GM19467 (cell line): ENCODE results near the gene BLM.

Experiments
- ATAC-seq: cut with Tn5 transposase; IDR thresholded peaks from one replicate; pipeline ENCODE4 v1.9.1; 2021; ENCODE audit warnings: mild to moderate bottlenecking, moderate library complexity; ENCODE audit not compliant: unreplicated experiment

BLM gene

DNA sequence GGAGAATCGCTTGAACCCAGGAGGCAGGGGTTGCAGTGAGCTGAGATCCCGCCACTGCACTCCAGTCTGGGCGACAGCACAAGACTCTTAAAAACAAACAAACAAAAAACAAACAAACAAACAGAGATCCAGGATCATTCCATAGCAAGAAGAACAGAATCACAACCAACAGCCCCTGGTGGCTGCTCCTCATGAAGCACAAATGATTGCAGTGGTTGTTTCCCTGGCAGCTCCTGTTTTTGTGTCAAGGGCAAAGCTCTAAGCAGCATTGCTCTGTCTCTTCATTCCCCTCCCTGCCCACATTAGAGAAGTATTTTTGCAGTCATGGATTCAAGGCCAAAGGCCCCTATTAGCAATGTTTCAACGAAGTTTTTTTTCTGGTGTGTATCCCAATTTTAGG, 25.8 kb upstream of the BLM start:
- no peak for ATAC-seq

DNA sequence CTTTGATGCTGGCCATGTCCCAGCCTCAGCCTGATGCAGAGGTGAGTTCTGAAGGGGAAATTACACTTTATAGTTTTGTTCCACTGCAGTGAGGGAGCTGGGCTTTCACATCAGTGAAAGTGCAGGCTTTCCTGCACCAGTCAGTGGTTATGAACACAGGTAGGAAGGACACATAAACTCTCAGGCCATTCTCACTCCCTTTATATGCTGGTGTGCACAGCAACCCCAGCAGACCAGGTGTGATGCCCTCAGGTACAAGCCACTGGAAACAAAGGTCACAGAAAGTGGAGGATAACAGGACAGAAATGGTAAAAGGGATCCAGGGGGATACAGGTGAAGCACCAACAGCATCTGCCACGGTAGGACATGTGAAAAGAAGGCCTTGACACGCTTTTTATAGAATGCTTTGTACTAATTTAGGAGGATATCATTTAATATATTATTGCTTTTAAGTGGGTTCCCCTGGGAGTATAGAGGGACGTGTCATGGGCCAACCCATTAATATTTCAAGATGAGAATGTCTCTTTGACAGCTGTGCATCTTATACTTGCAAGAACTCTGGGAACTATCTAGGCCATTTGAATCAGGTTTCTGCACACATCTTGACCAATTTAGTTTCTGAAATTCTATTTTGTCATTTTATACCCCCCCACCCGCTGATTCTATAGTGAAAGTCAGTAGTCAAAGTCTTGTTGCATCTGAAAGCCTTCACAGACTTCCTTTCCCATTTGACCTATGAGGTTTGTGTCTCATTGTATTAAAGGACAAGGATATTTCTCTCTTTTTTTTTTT, 25.0 kb upstream of the BLM start:
- ATAC-seq = no peak

DNA sequence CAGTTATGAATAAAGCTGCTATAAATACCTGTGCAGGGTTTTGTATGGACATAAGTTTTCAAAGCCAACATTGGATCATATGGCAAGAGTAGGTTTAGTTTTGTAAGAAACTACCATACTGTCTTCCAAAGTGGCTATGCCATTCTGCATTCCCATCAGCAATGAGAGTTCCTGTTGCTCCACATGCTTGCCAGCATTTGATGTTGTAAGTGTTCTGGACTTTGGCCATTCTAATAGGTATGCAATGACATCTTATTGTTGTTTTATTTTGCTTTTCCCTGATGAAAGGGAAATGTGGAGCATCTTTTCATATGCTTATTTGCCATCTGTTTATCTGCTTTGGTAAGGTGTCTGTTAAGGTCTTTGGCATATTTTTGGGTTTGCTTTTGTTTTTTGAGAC, 22.2 kb upstream of the BLM start:
- no peak for ATAC-seq

DNA sequence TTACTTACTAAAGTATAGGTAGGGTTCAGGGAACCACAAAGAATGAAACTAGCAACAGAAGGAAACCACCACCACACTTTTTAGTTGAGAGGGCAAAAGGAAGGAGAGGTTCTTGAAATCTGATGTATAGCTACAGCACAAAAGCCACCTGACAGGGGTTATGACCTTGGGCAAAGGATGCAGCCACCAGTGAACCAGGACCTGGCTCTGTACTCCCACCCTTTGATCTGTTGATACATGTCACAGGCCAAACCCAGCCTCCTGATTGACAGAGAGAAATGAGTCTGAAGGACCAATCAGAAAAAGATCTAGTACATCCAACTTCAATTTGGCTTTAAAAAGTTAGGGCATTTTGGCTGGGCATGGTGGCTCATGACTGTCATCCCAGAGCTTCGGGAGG, 20.0 kb upstream of the BLM start:
- ATAC-seq = no peak

DNA sequence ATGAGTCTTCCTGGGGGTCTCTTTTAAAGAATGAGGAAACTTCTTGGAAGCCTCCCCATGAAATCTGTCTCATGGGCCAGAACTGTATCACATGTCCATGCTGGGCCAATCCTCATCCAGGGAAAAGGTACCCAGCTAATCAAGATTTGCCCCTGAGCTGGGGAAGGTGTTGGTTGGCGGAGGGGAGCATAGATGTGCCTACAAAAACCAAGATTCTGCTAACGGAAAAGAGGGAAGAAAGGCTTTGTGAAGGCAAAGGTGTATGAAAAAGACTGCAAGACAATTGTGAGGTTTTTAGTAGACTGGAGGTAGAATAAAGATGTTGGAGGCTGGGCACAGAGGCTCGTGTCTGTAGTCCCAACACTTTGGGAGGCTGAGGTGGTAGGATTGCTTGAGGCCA, 18.5 kb upstream of the BLM start:
- no peak for ATAC-seq

DNA sequence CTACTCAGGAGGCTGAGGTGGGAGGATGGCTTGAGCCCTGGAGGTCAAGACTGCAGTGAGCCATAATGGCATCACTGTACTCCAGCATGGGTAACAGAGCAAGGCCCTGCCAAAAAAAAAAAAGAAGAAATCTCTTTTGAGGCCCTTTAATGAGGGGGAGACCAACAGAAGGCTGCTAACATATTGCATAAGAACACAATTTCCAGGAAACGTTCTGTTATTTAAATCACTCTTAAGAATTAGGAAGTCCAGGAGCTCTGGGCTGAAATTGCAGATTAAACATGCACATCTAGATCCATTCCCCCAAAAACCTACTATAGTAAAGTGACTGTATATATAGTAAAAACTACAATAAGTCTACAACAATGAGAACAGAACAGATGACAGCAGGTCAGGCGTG, 16.1 kb upstream of the BLM start:
- ATAC-seq = no peak

DNA sequence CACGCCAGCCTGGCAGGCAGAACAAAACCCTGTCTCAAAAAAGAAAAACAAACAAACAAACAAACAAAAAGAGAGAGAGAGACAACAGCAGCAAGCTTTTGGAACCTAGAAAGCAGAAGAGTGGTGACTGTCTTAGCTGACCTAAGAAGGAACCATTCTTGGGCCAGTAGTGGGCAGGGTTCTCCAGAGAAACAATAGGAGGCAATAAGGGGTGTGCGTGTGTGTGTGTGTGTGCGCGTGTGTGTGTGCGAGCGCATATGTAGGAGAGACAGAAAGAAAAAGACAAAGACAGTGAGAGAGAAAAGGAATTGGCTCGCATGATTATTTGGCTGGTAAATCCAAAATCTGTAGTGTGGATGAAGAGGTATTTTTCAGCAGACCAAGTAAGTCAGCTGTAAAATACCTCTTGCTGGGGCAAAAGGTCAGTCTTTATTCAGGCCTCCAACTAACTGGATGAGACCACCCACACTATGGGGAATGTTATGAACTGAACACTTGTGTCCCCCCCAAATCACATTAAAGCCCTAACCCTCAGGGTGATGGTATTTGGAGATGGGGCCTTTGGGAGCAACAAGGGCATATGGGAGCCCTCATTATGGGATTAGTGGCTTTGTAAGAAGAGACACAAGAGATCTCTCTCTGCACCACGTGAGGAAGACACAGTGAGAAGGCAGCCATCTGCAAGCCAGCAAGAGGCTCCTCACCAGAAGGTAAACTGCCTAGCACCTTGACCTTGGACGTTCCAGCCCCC, 15.1 kb upstream of the BLM start:
- no peak for ATAC-seq

DNA sequence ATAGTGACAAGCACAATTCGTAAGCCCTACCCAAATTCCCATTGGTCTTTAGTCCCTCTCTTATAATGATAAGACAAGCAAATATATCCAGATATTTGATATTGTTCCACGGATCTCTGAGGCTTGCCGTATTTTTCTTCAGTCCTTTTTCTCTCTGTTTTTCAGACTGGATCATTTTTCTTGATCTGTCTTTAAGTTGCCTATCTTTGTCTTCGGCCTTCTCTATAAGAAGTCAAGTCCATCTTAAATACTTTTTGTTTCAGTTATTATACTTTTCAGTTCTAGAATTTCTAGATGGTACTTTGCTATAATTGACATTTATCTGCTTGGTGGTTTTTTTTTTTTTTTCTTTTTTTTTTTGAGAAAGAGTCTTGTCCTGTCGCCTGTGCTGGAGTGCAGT, 13.7 kb upstream of the BLM start:
- no peak for ATAC-seq

DNA sequence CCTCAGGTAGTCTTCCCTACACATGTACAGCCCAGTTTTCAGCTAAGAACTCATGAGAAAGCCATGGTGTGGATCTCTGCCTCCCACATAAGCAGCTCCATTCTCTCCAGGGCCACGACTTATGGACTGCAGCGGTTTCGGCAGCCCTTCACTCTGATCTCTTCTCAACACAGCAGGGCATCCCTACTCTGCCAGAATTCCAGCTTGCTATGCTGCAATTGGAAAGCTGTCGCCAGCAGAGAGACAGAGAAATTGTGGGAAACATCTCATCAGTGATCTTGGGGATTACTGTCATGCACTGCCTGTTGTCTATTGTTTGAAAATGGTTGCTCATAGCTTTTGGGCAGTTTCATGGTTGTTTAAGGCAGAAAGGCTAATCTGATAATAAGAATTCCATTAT, 11.9 kb upstream of the BLM start:
- ATAC-seq = no peak

DNA sequence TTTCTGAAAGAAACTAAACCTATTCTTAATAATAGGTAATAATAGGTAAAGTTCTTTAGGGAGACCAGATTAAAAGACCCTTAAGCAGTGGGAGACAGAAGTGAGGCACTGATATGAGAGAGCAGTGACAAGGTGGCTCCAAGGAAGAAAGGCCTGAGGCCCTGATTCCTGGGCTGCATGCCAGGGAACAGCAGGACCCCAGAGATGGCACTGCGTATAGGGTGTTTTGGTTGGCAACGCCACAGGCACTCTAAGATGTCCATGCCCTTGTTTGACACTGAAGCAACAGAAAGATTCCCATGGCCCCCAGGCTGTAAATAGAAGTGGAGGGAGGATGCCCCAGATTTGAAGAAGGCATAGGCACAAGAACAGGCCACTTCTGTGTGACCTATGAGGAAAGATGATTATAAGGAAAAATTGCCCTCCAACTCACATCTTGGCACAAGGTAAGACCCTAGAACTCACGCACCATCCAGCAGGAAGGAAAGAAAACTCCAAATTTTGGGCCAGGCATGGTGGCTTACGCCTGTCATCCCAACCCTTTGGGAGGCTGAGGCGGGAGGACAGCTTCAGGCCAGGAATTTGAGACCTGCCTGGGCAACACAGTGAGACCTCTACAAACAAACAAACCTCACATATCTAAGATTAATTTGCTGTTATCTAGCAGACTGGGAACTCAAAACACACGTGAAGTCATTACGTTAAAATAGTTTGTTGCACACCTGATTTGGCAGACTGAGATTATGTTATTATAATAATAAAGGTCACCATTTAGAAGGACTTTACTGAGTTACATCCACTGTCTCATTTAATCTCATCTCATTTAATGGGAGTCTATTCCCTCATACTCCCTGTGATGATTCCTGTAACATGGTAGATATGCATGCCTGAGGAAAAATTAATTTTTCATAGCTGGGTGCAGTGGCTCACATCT, 10.5 kb upstream of the BLM start:
- no peak for ATAC-seq

DNA sequence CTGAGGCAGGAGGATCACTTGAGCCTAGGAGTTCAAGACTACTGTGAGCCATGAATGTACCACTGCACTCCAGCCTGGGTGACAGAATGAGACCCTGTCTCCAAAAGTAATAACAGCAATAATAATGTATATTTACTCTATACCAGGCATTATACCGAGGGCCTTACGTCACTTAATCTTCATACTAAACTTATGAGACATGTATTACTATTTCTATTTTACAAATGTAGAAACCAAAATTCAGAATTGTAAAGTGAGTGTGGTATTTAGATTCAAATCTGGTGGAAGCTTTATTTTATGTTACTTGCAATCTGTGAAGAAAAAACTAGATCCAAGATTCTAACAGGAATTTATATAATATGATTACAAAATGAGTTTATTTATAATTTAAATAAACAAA, 9.7 kb upstream of the BLM start:
- ATAC-seq = no peak

DNA sequence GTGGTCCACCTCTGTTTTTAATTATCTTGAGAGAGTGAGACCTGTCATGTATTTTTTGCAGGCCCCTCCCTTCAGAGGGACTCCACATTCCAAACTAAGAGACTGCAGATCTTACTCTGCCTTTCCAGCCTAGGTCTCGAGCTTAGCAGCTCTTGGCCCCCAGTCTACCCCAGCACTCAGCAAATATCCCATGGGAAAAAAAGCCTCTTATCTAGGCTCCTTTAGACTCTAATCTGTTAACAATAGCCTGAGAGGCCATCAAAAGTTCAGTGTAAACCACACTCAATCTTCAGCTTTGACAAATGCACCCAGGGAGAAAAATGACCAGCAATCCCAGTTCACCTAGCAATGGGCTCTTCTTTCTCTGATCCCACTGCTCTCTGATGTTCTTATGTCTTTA, 8.6 kb upstream of the BLM start:
- no peak for ATAC-seq

DNA sequence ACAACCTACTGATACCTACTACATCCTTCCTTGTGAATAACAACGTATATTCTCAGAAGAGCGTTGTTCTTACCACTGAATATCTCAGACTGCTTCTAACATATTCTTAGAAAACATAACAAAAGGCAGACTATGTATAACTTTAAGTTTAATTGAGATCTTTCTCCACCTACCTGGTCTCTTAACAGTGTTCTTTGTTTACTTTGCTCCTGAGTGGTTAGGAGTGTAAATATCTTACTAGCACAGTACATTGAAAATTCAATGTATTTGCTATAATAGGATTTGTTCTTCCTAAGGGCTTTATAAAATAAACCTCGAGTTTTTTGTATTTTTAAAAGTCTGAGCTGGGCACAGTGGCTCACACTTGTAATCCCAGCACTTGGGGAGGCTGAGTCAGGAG, 7.9 kb upstream of the BLM start:
- ATAC-seq = no peak

DNA sequence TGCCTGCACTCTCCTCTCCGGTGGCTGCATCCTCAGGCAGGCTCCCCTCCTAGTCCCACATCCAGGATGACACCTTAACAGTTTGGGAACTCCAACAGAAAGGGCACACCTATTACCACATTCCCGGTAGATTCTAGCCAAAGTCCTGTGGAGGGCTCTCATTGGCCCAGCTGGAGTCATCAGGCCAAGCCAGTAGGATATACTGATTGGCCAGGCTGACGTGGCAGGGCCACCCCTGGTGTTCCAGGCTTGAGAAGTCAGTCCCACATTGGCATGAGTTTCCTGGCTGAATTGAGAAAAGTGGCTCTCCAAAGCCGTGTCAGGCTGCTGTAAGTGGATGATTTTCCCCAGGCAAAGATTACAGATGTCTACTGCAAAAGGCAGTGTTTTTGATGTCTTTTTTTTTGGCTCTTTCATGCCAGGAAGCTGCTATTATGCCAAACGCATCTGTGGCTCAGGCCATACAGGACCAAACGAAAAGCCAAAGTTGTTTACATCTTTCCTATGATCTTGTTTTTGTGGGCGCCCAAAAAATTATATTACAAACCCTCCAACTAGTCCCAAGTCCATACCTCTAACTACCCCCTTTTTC, 6.6 kb upstream of the BLM start:
- no peak for ATAC-seq

DNA sequence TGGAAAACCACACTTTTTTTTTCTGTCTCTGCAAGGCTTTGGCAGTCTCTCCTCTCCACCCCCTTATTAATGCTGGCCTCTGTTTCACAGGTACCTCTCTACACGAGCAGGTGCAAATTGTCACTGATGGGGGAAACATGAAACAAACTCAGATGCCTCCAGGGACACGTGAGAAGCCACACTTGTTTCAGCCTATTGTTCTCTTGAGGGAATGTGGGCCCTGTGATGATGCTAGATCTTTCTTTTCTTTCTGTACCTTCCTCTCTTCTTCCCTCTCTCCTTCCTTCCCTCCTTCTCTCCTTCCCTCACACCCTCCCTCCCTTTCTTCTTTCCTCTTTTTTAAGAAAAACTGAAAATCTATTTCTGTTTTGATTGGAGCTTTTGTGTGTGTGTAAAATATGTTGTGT, 5.7 kb upstream of the BLM start:
- no peak for ATAC-seq

DNA sequence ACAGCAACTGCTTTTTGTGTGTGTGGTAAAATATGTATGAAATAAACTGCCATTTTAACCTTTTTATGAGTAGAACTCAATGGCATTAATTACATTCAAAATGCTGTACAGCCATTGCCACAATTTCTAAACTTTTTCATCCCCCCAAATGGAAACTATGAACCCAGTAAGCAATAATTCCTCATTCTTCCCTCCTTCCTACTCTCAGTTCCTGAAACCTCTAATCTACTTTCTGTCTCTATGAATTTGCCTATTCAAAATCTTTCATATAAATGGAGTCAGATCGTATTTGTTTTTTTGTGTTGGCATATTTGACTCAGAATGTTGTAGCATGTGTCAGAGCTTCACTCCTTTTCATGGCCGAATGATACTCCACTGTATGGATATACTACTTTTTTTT, 5.3 kb upstream of the BLM start:
- ATAC-seq = no peak

DNA sequence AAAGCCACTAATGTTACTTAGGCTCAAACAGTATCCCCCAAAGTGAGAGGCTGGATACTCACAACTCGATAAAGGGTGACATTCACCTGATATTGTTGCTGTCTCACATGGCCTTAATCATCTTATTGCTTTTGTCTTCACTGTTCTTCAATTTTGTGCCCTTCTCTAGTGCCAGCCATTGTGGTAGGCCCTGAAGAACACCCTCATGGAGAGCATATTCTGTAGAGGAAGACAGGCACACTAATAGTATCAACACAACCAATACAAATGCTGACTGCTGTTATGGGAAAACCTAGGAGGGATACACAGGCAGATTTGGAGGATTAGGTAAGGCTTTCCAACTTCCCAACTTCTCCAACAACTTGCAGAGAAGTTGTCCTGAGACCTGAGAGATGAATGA, 4.1 kb upstream of the BLM start:
- ATAC-seq = no peak

DNA sequence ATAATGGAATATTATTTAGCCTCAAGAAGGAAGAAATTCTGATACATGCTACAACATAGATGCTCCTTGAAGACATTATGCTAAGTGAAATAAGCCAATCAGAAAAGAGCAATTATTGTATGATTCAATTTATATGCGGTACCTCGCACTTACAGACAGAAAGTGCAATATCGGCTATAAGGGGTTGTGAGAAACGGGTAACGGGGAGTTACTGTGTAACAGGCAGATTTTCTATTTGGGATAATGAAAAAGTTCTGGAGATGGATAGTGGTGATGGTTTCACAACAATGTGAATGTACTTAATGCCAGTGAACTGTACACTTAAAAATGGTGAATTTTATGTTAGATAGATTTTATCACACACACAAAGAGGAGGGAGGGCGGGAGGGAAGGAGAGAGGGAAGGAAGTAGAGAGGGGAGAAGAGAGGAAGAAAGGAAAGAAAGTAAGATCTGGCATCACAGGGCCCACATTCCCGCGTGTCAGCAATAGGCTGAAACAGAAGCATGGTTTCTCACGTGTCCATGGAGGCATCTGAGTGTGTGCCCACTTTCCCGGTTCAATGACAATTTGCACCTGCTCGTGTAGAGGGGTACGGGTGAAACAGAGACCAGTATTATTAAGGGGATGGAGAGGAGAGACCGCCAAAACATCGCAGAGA, 700 bp upstream of the BLM start:
- ATAC-seq = no peak

DNA sequence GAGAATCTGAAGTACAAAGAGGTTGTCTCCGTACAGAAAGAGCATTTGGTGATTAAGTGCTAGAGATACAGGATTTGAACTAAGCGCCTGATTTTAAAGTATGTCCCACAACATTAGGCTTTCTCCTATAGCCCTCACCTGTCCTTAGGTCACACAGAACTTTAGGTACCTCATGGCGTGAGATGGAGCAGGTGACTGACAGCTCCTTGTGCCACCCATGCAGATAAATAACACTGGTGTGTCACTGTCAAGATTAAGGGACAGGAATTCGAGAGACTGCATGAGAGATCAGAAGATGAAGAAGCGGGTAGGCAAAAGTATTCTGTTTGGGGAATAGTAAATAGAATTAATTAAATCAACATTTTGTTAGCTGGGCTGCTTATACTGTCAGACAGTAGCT, 1.1 kb downstream of the BLM start:
- no peak for ATAC-seq

DNA sequence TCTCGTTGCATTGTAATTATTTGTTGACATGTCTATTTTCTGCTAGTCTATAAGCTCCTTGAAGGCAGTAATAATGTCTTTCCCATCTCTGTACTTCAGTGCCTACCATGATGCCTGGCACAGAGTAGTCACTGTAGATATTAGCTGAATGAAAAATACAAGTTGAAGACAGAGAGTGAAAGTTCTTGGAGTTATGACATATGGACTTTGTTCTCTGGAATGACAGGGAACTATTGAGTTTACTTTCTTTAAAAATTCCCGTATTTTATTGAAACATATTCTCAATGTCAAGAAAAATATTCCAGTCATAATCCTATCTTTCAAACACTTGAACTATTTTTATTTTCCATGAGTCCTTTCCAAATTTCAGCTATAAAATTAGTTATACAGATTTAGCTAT, 3.0 kb downstream of the BLM start:
- no peak for ATAC-seq

DNA sequence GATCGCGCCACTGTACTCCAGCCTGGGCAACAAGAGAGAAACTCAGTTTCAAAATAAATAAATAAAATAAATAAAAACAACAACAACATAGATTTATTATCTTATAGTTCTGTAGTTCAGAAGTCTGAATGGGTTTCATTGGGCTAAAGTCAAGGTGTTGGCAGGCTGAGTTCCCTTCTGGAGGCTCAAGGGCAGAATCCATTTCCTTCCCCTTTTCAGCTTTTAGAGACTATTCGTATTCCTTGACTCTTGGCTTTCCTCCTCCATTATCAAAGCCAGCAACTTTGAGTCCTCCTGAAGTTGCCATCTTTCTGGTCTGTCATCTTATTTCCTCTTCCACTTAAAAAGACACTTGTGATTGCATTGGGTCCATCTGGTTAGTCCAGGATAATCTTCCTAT, 12.1 kb downstream of the BLM start:
- no peak for ATAC-seq
